Left colon (tissue), 2 donors: Measurements from ENCODE around the gene FMN1. TPM values are rescaled to one million over a fixed set of nuclear protein-coding genes. Genes with fewer than 3 reads are reported as not detected.
"Not testable (repeated sequence)": the region's sequence is repeated elsewhere in the genome, so short reads cannot be mapped to it uniquely, and the experiment has no call there.

Source experiments
- ATAC-seq: fragments of 200-7000 bp; cut with Tn5 transposase; one replicate; pipeline ENCODE4 v1.9.1; 2020; ENCODE audit warnings: mild to moderate bottlenecking, moderate library complexity
- DNase-seq, 2 donors: peaks; one replicate each; pipeline ENCODE4 v3.0.0-alpha.2; 2020
- intact Hi-C, 2 donors: fragments of 100-400 bp; cut with DNase I in 1 of 2; cut with micrococcal nuclease in 1 of 2; formaldehyde crosslinking; loops; one replicate each; pipeline versions ENCODE4 v1.11.2 to v1.14.0; 2022; cut with DNase I, micrococcal nuclease
- total RNA-seq, 2 donors: library from RNA; stranded (reverse); fragmentation: NEBNext Ultra II Directional; extraction: Animal tissue kit (Norgen Biotek cat#: 25700); gene quantifications; one replicate each; pipeline ENCODE4 v1.2.1, GENCODE V29; 2021
- donor health status: DM: no; HTN: no; CAD: no.
- donor health status: DM: yes; HTN: yes; CAD: no.

Gene FMN1
- total RNA-seq, 2 donors from 2014 or later = 36.2 to 48.3 TPM

- ATAC-seq (no peak), DNase-seq (no peak)
- intact Hi-C loops = no loop called here
Observed at GRCh38 chr15:33078607-33079006, 115.9 kb downstream of the FMN1 start.

GRCh38 chr15:33076937-33077336, 117.6 kb downstream of the FMN1 start:
- DNase-seq (no peak), ATAC-seq (no peak)
- intact Hi-C loops = no loop called here

GRCh38 chr15:33074942-33075341, 119.6 kb downstream of the FMN1 start:
- DNase-seq = peak; percentile 34 to 48
- peak; percentile 98 for ATAC-seq
- intact Hi-C loops = no loop called here

GRCh38 chr15:33074212-33074611, 120.3 kb downstream of the FMN1 start:
- intact Hi-C loops = no loop called here
- DNase-seq (no peak), ATAC-seq (no peak)

GRCh38 chr15:33071451-33071850, 123.1 kb downstream of the FMN1 start:
- DNase-seq (no peak), ATAC-seq (no peak)
- intact Hi-C loops = no loop called here

GRCh38 chr15:33069903-33070302, 124.6 kb downstream of the FMN1 start:
- not testable (repeated sequence) for ATAC-seq, DNase-seq
- intact Hi-C loops = loop anchor here in 1 of 2 donors (10.0 kb wide), 1 partner anchor 165 kb away; no protein-coding TSS in a partner anchor

- DNase-seq (no peak), ATAC-seq (no peak)
- intact Hi-C loops = loop anchor here in 1 of 2 donors (10.0 kb wide), 1 partner anchor 166 kb away; no protein-coding TSS in a partner anchor
Observed at GRCh38 chr15:33069161-33069560, 125.4 kb downstream of the FMN1 start.

GRCh38 chr15:33068511-33068990, 126.0 kb downstream of the FMN1 start:
- ATAC-seq = peak; percentile 87

GRCh38 chr15:33068007-33068481, 126.5 kb downstream of the FMN1 start:
- peak; percentile 82 for ATAC-seq
- peak; percentile 84 to 92 for DNase-seq
- intact Hi-C loops = loop anchor here in 1 of 2 donors (10.0 kb wide), 1 partner anchor 167 kb away; no protein-coding TSS in a partner anchor

More at GRCh38 chr15:33068511-33068990, 126.0 kb downstream of the FMN1 start:
- DNase-seq = peak; percentile 79 to 92
- intact Hi-C loops = loop anchor here in 1 of 2 donors (10.0 kb wide), 1 partner anchor 166 kb away; no protein-coding TSS in a partner anchor

- DNase-seq (peak in 1 of 2 donors; percentile 11), ATAC-seq (no peak)
- intact Hi-C loops = loop anchor here in 1 of 2 donors (10.0 kb wide), 1 partner anchor 167 kb away; no protein-coding TSS in a partner anchor
Observed at GRCh38 chr15:33067456-33067855, 127.1 kb downstream of the FMN1 start.

- intact Hi-C loops = loop anchor here in 1 of 2 donors (10.0 kb wide), 1 partner anchor 168 kb away; no protein-coding TSS in a partner anchor
- peak; percentile 29 for ATAC-seq
- peak; percentile 30 to 51 for DNase-seq
Observed at GRCh38 chr15:33066584-33066983, 127.9 kb downstream of the FMN1 start.

GRCh38 chr15:33064878-33065277, 129.6 kb downstream of the FMN1 start:
- intact Hi-C loops = loop anchor here in 1 of 2 donors (10.0 kb wide), 1 partner anchor 170 kb away; no protein-coding TSS in a partner anchor
- ATAC-seq = no peak

GRCh38 chr15:33059184-33059583, 135.3 kb downstream of the FMN1 start:
- ATAC-seq (peak; percentile 33), DNase-seq (no peak)
- intact Hi-C loops = no loop called here

More at GRCh38 chr15:33064878-33065277, 129.6 kb downstream of the FMN1 start:
- no peak for DNase-seq

GRCh38 chr15:33057845-33058244, 136.7 kb downstream of the FMN1 start:
- ATAC-seq = peak; percentile 50

GRCh38 chr15:33055962-33056361, 138.6 kb downstream of the FMN1 start:
- intact Hi-C loops = no loop called here
- ATAC-seq = no peak
- no peak for DNase-seq

More at GRCh38 chr15:33057845-33058244, 136.7 kb downstream of the FMN1 start:
- DNase-seq = peak in 1 of 2 donors; percentile 26
- intact Hi-C loops = no loop called here

- DNase-seq (no peak), ATAC-seq (no peak)
- intact Hi-C loops = no loop called here
Observed at GRCh38 chr15:33051528-33051927, 143.0 kb downstream of the FMN1 start.

GRCh38 chr15:33048255-33048654, 146.3 kb downstream of the FMN1 start:
- ATAC-seq (no peak), DNase-seq (no peak)
- intact Hi-C loops = no loop called here

GRCh38 chr15:33047077-33047476, 147.4 kb downstream of the FMN1 start:
- DNase-seq (no peak), ATAC-seq (no peak)
- intact Hi-C loops = no loop called here

- intact Hi-C loops = no loop called here
- DNase-seq (no peak), ATAC-seq (no peak)
Observed at GRCh38 chr15:33046329-33046728, 148.2 kb downstream of the FMN1 start.

- DNase-seq (no peak), ATAC-seq (no peak)
- intact Hi-C loops = no loop called here
Observed at GRCh38 chr15:33045066-33045810, 149.3 kb downstream of the FMN1 start.
